Renal pelvis (tissue), 4 donors: Measurements from ENCODE around the gene CHERP. TPM values are rescaled to one million over a fixed set of nuclear protein-coding genes. Genes with fewer than 3 reads are reported as not detected.
"Not testable (repeated sequence)": the region's sequence is repeated elsewhere in the genome, so short reads cannot be mapped to it uniquely, and the experiment has no call there.

Experiments used
- DNase-seq: peaks from one replicate; pipeline ENCODE4 v3.0.0-alpha.2; 2013
- polyA plus RNA-seq, 3 donors: library from polyadenylated mRNA; unstranded; fragments of 120-200 nt; gene quantifications; one replicate each; pipeline ENCODE4 v1.2.1, GENCODE V29; 2013; ENCODE audit not compliant: insufficient read length in 3 of 3

The CHERP gene
- polyA plus RNA-seq, 3 donors: 52.0 to 57.0 (median 52.7) TPM

DNA sequence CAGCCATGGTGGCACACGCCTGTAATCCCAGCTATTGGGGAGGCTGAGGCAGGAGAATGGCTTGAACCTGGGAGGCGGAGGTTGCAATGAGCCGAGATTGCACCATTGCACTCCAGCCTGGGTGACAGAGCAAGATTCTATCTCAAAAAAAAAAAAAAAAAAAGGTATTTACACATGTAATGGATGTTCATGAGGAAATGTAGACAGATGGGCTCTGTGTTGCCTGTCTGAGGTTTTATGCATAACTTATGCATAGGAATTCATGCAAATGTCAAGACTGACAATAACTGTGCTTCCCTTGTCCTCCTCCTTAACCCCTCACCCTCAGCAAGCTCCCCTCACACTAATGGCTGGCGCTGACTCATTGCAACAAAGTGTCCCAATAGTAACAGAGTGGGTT is 55.8 kb downstream of the CHERP start:
- not testable (repeated sequence) for DNase-seq

DNA sequence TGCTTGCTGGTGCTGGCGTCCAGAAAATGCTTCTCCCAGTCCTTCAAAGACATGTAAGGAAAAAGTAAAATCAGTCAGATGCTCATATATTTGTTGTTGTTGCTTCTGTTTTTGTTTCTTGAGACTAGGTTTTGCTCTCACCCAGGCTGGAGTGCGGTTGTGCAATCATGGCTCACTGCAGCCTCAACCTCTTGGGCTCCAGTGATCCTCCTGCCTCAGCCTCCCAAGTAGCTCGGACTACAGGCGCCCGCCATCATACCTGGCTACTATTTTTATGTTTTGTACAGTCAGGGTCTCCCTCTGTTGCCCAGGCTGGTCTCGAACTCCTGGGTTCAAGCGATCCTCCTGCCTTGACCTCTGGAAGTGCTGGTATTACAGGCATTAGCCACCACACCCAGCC is 59.5 kb downstream of the CHERP start:
- no peak for DNase-seq

DNA sequence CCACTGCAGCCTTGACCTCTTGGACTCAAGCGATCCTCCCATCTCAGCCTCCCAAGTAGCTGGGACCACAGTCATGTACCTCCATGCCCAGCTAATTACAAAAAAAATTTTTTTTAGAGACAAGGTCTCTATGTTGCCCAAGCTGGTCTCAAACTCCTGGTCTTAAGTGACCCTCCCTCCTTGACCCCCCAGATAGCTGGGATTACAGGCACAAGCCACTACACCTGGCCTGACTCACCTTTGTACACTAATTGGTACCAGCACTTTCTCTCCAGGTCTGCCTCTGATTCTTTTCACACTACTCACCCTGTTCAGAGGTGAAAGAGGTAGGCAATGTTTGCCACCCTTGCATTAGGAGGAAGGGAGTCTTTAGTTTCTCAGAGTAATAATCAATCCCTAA is 64.9 kb downstream of the CHERP start:
- DNase-seq: no peak

DNA sequence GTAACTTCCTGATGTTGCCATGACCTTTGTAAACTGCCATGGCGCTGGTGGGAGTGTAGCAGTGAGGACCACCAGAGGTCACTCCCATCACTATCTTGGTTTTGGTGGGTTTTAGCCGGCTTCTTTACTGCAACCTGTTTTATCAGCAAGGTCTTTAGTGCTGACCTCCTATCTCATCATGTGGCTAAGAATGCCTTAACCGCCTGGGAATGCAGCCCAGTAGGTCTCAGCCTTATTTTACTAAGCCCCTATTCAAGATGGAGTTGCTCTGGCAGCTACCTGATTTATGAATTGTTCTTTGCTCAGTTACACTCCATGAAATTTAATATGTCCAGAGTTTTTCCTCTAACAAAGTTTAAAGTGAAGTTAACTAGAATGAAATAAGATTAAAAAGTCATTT is 65.8 kb downstream of the CHERP start:
- no peak for DNase-seq

DNA sequence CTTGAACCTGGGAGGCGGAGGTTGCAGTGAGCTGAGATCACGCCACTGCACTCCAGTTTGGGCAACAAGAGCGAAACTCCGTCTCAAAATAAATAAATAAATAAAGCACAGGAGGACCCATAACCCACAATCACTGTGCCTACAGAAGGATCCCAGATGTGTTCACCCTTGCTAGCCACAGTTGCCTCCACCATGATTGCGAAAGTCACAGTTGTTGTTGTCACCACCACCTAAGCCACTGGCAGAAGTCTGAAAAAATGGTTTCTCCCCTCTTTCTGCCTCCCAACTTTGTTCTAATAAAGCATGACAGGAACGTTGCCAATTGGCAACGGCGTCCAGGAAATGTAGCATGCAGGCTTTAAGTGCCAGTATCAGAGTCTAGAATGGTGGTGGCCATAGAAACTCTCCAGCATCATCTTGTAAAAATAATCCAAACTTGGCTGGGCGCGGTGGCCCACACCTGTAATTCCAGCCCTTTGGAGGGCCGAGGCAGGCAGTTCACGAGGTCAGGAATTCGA is 68.3 kb downstream of the CHERP start:
- no peak for DNase-seq

DNA sequence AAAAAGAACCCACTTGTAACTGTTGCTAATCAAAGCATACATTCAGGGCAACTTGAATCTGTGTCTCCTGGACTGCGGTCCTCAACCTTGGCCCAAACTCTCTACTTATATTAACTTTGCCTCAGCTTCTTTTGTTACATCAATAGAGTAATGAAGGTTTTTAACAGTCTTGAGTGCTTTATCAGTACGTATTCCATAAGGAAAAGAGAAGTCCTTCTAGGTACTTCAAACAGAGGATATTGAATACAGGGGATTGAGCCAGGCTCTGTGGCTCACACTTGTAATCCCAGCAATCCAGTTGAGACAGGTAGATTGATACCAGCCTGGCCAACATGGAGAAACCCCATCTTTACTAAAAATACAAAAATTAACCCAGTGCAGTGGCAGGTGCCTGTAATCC is 69.2 kb downstream of the CHERP start:
- no peak for DNase-seq

DNA sequence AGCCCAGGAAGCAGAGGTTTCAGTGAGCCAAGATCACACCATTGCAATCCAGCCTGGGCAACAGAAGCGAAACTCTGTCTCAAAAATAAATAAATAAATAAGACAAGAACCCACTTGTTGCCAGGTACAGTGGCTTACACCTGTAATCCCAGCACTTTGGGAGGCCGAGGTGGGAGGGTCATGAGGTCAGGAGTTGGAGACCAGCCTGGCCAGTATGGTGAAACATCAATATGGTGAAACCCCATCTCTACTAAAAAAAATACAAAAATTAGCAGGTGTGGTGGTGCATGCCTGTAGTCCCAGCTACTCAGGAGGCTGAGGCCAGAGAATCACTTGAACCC is 69.7 kb downstream of the CHERP start:
- not testable (repeated sequence) for DNase-seq

DNA sequence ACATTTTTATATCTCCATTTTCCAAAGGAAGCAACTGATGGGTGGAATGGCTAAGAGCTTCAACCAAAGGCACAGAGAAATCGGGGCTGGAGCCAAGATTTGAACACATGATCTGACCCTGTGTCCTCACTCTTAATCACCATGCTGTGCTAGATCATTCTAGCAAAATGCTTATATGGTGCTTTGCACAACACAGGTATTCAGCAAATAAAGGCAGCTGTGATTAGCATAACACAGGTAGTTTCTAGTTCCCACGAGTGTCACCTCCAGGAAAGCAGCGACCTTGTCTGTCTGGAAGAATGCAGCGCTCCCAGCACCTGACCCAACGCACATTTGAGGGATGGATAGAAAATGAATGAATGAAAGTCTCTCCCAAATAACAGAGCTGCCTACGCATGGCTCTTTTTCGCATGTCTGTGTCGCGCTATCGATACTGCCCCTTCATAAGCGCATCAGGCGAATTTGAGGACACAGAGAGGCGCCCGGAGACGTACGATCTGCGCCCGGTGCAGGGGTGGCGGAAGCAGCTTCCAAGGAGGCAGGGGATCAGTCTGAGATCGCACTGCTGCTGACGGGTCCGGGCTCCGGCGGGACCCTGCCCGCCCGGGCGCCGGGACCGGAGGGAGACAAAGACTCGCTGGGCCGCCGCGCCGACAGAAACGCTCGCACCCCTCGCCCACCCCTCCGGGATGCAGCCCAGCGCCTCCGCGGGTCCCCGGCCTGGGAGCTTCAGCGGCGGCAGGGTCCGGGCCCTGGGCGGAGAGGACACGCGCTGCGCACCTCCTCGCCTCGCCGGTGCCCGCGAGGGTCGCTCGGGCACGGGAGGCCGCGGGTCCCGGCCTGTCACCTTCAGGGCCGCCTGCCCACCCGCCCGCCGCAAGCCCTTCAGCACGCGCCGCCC is 71.1 kb downstream of the CHERP start:
- no peak for DNase-seq

DNA sequence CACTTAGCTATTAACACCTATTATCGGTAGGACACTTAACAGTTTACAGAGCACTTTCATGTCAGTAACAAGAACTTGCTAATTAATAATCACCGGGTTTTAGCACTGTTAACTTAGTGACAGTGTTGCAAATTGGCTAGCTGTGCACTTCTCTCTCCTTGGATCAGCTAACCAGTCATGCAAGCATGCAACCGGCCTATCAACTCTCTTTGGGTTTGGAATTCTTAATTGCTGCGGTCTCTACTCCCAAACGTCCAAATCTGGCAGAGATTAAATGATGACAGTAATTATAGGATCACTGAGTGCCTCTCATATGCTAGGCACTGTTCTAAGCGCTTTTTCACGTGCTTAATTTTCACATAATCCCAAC is 71.7 kb downstream of the CHERP start:
- no peak for DNase-seq

Other genes starting within 250 kb of the CHERP start
- 10 to 100 TPM; 18.5 to 39.4 (median 24.7) TPM for gene KLF2, start 217.6 kb downstream of the CHERP start, polyA plus RNA-seq
- 10 to 100 TPM; 31.6 to 35.6 (median 33.7) TPM for gene EPS15L1, start 70.5 kb downstream of the CHERP start, polyA plus RNA-seq
- gene CALR3, start 46.3 kb downstream of the CHERP start, polyA plus RNA-seq: not detected
- 10 to 100 TPM; 15.2 to 17.8 (median 17.7) TPM for gene C19orf44, start 46.0 kb downstream of the CHERP start, polyA plus RNA-seq
- gene SLC35E1, start 30.0 kb upstream of the CHERP start, polyA plus RNA-seq: 10 to 100 TPM; 39.6 to 45.2 (median 42.9) TPM
- gene MED26, start 85.8 kb upstream of the CHERP start, polyA plus RNA-seq: 1 to 10 TPM; 6.7 to 7.6 (median 7.1) TPM
- gene SMIM7, start 117.7 kb upstream of the CHERP start, polyA plus RNA-seq: 100 to 1,000 TPM in 1 of 3 donors, 10 to 100 TPM in 2; 95.2 to 107 (median 98.6) TPM
- gene TMEM38A, start 118.7 kb upstream of the CHERP start, polyA plus RNA-seq: 10 to 100 TPM in 2 of 3 donors, 1 to 10 TPM in 1; 7.7 to 10.6 (median 10.0) TPM
- gene NWD1, start 177.4 kb upstream of the CHERP start, polyA plus RNA-seq: under 1 TPM; 0.04 to 0.09 (median 0.07) TPM